D721Med (cell line): ENCODE data around the gene CFAP251.
"Not testable (repeated sequence)": the region's sequence is repeated elsewhere in the genome, so short reads cannot be mapped to it uniquely, and the experiment has no call there.

Experiments
- DNase-seq: peaks from one replicate; pipeline ENCODE4 v3.0.0; 2011; ENCODE audit warnings: low spot score; ENCODE audit not compliant: insufficient read length
- FAIRE-seq: peaks from 2 replicates; lab custom pipeline; 2011; peaks lifted over from hg19 to GRCh38; lab: Jason Lieb, UNC
- TF ChIP-seq, protein P1 (sequence below): IDR thresholded peaks from 2 replicates; pipeline ENCODE4 v1.5.1; 2012; ENCODE audit warnings: mild to moderate bottlenecking, control low read depth; ENCODE audit not compliant: insufficient read depth; ENCODE audit errors: missing control alignments

CFAP251 gene

DNA sequence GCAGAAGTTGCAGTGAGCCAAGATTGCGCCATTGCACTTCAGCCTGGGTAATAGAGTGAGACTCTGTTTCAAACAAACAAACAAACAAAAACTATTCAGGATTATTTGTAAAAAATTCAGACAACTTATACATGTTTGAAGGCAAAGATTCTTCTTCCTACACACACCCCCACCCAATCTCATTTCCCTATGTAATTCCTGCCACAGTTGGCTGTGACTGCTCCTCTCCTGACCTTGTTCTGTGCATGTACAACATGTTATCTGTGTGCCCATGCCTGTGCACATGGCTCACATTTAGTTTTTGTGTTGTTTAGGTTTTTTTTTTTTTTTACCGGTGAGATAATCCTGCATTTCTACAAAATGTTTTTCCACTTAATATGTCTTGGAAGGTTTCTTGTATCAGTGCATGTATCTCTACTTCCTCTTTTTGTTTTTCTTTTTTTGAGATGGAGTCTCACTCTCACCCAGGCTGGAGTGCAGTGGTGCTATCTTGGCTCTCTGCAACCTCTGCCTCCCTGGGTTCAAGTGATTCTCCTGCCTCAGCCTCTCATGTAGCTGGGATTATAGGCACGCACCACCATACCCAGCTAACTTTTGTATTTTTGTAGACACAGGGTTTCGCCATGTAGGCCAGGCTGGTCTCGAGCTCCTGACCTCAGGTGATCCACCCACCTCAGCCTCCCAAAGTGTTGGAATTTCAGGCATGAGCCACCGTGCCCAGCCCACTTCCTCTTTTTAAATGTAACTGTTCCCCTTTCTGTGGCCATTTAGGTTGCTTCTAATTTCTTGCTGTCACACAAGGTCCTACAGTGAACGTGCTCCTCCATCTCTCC is 8.7 kb downstream of the CFAP251 start:
- DNase-seq (no peak), FAIRE-seq (no peak)
- TF ChIP-seq, protein P1, sequence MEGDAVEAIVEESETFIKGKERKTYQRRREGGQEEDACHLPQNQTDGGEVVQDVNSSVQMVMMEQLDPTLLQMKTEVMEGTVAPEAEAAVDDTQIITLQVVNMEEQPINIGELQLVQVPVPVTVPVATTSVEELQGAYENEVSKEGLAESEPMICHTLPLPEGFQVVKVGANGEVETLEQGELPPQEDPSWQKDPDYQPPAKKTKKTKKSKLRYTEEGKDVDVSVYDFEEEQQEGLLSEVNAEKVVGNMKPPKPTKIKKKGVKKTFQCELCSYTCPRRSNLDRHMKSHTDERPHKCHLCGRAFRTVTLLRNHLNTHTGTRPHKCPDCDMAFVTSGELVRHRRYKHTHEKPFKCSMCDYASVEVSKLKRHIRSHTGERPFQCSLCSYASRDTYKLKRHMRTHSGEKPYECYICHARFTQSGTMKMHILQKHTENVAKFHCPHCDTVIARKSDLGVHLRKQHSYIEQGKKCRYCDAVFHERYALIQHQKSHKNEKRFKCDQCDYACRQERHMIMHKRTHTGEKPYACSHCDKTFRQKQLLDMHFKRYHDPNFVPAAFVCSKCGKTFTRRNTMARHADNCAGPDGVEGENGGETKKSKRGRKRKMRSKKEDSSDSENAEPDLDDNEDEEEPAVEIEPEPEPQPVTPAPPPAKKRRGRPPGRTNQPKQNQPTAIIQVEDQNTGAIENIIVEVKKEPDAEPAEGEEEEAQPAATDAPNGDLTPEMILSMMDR = no peak

DNA sequence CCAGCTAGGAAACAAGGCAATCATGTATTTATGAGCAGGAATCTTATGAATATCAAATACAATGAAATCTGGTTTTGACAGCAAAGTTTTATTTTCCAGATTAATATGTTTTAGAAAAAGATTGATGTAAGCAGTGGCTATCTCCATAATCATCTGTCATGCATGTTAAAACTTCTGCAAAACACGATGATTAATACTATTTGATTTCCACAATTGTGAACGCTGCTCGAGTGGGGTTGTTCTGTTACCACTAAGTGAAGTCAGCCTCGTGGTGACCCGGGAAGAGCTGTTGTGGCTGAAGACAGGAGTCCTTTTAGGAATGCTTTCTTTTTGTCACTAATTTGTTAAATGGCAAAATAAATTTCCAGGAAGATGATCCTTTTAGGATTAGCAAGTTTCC is 9.4 kb downstream of the CFAP251 start:
- FAIRE-seq (no peak), DNase-seq (no peak)
- TF ChIP-seq, protein P1 = no peak

- not testable (repeated sequence) for DNase-seq, FAIRE-seq
Observed at GRCh38 chr12:121929545-121929944, 11.2 kb downstream of the CFAP251 start.

- FAIRE-seq = no peak
- no peak for DNase-seq
- TF ChIP-seq, protein P1 = no peak
Observed at GRCh38 chr12:121930862-121931261, 12.5 kb downstream of the CFAP251 start.

GRCh38 chr12:121932176-121932536 is 13.8 kb downstream of the CFAP251 start:
- TF ChIP-seq, protein P1 = no peak
- no peak for FAIRE-seq
- DNase-seq = no peak

DNA sequence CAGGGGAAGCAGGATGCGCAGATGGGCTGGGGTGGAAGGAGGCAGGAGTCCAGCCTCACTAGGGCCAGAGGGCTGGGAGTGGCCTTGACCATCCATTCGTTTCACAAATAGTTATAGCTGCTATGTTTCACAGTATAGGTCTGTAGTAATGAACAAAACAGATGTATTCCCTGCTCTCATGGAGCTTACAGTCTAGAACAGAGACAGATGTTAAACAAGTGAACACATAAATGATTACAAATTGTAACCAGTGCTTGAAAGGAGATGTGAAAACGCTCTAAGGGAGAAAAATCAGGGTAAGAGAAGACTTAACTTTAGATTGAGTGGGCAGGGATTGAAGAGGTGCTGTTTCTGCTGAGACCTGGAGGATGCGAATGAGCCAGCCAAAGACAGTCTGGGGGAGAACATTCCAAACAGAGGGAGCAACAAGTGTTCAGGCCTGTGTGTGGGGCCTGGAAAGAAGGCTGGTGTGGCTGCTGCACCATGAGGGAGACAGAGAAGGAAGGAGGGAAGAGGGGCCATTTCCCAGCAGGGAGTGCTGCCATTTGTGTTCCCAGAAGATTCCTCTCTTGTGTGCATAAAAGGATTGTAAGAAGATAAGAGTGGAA is 14.6 kb downstream of the CFAP251 start:
- FAIRE-seq (no peak), DNase-seq (no peak)
- TF ChIP-seq, protein P1 = no peak

GRCh38 chr12:121933522-121934308 is 15.3 kb downstream of the CFAP251 start:
- no peak for DNase-seq
- FAIRE-seq = no peak
- TF ChIP-seq, protein P1 = no peak
